Fibroblast of lung (primary cell): ENCODE measurements around the gene PTPN14.

ENCODE experiments used
- CTCF ChIP-seq, 2 donors: IDR thresholded peaks in 1 of 2; conservative IDR thresholded peaks in 1 of 2; 1 replicate in 1 of 2; 2 replicates in 1 of 2; pipeline ENCODE4 v1.5.1; 2011 to 2012; ENCODE audit warnings: low read length in 2 of 2, control low read depth in 1 of 2, inconsistent platforms in 1 of 2, low read depth in 1 of 2, mild to moderate bottlenecking in 1 of 2
- EZH2 ChIP-seq: IDR thresholded peaks from 2 replicates; pipeline ENCODE4 v1.5.1; 2012; ENCODE audit warnings: low read length, control low read depth, mild to moderate bottlenecking; ENCODE audit errors: missing control alignments

GRCh38 chr1:214420341-214420740, 131.1 kb downstream of the PTPN14 start:
- TF ChIP-seq EZH2 (no peak), CTCF (conservative IDR thresholded peaks at IDR 0.05 in 1 of 2, IDR thresholded peaks at IDR 0.05 in 1 of 2; ENCODE audit: low read depth in 1 of 2, low read length in 2 of 2) (no peak)
